NCI-H2196 treated with DMSO at 0.1 percent for 48 hours (cell line): ENCODE results near the gene EGFR.

ENCODE experiments used
- DNase-seq: peaks from one replicate; lab custom pipeline; 2025; ENCODE audit not compliant: unreplicated experiment; lab: John Stamatoyannopoulos, UW

The EGFR gene

GRCh38 chr7:55142919-55143600, 124.2 kb downstream of the EGFR start:
- no peak for DNase-seq

- DNase-seq, result no peak
These were observed 125.8 kb downstream of the EGFR start for GRCh38 chr7:55144333-55145317.

- DNase-seq, result no peak
These were observed 126.8 kb downstream of the EGFR start for GRCh38 chr7:55145606-55146005.

GRCh38 chr7:55147101-55147500, 128.3 kb downstream of the EGFR start:
- DNase-seq, result no peak

GRCh38 chr7:55147736-55148135, 128.9 kb downstream of the EGFR start:
- no peak for DNase-seq

- DNase-seq, result peak; percentile 19
These were observed 129.8 kb downstream of the EGFR start for GRCh38 chr7:55148571-55148970.

- DNase-seq, result no peak
These were observed 130.2 kb downstream of the EGFR start for GRCh38 chr7:55149001-55149400.

GRCh38 chr7:55150166-55150565, 131.3 kb downstream of the EGFR start:
- no peak for DNase-seq

- no peak for DNase-seq
These were observed 132.1 kb downstream of the EGFR start for GRCh38 chr7:55150709-55151451.

- no peak for DNase-seq
These were observed 133.7 kb downstream of the EGFR start for GRCh38 chr7:55152516-55152915.

- DNase-seq, result no peak
These were observed 135.3 kb downstream of the EGFR start for GRCh38 chr7:55154096-55154495.

GRCh38 chr7:55155351-55156117, 136.7 kb downstream of the EGFR start:
- DNase-seq, result no peak

GRCh38 chr7:55156919-55157763, 138.3 kb downstream of the EGFR start:
- DNase-seq, result no peak

GRCh38 chr7:55157764-55158105, 138.9 kb downstream of the EGFR start:
- DNase-seq, result no peak

- no peak for DNase-seq
These were observed 139.9 kb downstream of the EGFR start for GRCh38 chr7:55158541-55159382.

GRCh38 chr7:55160539-55160938, 141.7 kb downstream of the EGFR start:
- DNase-seq, result no peak

- DNase-seq, result no peak
These were observed 142.4 kb downstream of the EGFR start for GRCh38 chr7:55161154-55161687.

- DNase-seq, result no peak
These were observed 143.7 kb downstream of the EGFR start for GRCh38 chr7:55162476-55162875.

- DNase-seq, result no peak
These were observed 144.9 kb downstream of the EGFR start for GRCh38 chr7:55163733-55164132.
